GM19193 (cell line): ENCODE measurements around the gene PIN4.
A peak's percentile ranks its signal among the peaks of the same experiment; 100 is the strongest.

Experiments
- POLR2A ChIP-seq: IDR thresholded peaks from 4 replicates; pipeline ENCODE4 v1.6.1; 2011; ENCODE audit not compliant: insufficient read depth, insufficient read length; ENCODE audit errors: extremely low read depth

PIN4 gene

GRCh38 chrX:72169008-72169728 is 12.4 kb upstream of the PIN4 start:
- TF ChIP-seq POLR2A: no peak

- no peak for TF ChIP-seq POLR2A
Observed at GRCh38 chrX:72176981-72177380, 4.6 kb upstream of the PIN4 start.

- no peak for TF ChIP-seq POLR2A
Observed at GRCh38 chrX:72180539-72180938, 1.0 kb upstream of the PIN4 start.

DNA sequence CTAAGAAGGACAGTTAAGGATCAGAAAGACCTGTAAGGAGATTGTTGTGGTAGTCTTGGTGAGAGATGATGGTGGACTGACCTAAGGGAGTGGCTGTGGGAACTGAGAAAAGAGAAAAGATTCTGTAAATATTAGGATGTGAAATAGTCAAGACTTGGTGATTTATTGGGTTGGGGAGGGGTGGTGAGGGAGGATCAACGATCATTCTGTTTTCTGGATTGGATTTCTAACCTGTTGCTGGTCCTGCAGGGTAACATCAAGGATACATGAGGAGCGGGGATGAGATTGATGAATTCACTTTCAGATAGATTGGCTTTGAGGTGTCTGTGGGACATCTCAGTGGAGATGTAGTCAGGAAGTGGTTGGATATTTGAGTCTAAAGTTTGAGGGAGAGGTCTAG is 1.4 kb downstream of the PIN4 start:
- no peak for TF ChIP-seq POLR2A

DNA sequence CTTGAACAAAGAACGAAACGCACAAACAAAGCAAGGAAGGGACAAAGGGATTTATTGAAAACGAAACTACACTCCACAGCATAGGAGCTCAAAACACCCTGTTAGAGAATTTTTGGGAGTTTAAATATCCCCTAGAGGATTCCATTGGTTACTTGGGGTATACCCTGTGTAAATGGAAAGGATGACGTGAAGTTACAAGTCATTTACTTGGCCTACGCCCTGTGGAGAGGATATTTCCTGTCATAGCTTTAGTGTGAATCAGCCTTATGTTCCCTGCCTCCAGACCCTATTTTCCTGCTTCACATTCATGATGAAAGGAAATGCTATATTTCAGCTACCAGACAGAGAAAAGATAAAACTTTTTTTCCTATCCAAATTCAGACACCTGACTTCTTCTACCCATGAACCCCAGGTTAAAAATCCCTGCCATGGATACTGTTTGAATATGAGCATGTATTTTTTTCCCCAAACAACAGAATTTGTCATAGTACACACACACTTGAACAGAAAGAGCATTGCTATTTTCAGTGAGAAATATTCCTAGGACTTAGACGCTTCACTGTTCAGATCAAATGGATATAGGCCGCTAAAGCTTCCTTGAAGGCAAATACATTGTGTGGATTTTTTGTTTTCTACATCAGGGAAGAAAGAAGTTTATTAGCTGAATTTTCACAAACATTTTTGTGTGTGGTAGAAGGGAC is 20.4 kb downstream of the PIN4 start:
- TF ChIP-seq POLR2A: no peak

DNA sequence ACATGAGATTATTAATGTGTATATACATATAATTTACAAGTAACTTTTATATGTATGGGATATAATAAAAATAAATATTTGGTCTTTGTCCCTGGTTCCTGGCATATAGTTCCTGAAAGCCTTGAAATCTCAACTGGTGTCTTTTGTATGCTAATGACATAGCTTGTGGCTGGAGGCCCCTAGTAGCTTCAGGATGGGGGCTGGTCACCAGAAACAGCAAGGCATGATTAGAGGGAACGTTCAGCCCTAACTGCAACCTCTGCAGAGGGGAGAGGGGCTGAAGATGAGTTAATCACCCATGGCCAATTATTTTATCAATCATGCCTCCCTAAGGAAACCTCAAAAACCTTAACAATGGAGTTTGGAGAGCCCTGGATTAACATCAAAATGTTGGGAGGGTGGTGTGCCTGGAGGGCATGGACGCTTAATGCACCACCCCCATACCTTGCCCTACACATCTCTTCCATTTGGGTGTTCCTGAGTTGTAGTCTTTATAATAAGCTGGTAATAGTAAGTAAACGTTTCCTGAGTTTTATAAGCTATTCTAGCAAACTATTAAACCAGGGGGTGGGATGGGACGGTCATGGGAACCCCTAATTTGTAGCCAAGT is 21.3 kb downstream of the PIN4 start:
- no peak for TF ChIP-seq POLR2A

DNA sequence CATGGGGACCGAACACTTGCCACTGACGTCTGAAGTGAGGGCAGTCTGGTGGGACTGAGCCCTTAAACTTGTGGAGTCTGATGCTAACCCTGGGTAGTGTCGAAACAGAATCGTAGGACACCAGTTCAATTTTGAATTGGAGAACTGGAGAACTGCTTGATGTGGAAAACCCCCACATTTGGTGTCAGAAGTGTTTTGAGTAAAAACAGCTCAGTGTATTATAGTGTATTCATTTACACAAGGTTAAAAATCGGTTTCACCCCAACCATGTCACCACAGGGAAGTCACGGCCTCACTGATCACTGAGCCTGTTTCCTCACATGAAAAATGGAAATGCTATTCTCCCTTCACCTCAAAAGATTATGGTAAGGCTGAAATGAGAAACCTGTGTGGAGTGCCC is 21.9 kb downstream of the PIN4 start:
- TF ChIP-seq POLR2A: no peak

DNA sequence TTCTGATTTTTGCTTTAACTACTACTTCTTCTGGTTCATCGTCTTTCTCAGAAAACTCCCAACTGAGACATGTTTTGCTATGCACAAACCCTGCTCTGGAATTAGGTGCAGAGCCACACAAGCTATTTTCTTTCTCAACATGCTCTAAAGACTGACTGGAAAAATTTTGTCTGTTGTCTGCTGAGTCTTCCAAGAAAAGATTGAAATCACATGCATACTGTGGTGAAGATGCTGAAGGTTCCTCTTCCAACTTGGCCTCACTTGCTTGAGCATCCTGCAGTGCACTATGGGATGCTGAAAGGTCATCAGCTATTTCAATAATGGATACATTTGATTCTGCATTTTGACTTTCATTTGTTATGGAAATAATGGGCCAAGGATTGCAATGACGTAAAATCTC is 24.1 kb downstream of the PIN4 start:
- no peak for TF ChIP-seq POLR2A

DNA sequence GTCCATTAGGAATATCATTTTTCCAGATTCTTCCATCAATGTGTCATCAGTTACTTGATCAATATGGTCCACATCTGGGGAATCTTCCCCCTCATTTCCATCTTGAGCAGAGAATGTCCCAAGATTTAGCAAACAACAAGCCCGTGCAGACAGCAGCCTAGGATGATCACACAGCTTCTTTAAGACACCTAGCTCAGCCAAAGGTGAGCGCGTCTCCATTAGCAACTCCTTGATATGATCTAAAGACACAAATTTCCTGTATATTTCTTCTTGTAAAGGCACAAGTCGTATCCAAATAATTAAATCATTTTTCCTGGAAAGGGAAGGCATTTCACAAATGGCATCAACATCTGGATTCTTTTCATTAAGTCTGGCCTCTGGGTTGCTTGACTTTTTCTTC is 25.8 kb downstream of the PIN4 start:
- TF ChIP-seq POLR2A: no peak

DNA sequence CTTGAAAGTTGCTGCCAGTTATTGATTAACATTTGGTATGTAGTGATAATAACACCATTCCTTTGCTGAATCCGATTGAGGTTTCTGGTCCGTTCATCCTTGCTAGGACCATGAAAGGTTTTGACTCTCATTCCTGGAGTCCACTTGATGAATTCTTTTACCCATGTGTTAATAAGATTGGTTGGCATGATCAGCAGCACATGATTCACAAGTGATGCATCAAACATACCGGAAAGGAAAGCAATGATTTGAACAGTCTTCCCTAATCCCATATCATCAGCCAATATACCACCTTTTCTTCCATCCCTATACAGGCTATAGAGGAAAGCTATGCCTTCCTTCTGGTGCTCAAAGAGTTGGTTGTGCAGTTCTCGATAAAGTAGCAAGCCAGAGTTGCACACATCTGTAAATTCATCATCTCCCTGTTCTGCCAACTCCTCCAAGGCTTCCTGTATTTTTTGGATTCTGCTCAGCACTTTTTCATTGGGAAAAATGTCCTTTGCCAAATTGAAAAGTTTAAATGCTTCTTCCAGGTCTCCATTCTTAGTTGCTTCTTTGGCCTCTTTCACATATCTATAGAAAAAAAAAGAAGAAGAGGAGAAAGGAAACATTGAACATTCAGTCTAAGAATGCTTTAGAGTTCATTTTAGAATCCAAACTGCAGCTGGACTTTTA is 26.7 kb downstream of the PIN4 start:
- TF ChIP-seq POLR2A: no peak

- TF ChIP-seq POLR2A: no peak
Observed at GRCh38 chrX:72216973-72217372, 35.4 kb downstream of the PIN4 start.

- no peak for TF ChIP-seq POLR2A
Observed at GRCh38 chrX:72230290-72230689, 48.7 kb downstream of the PIN4 start.

- no peak for TF ChIP-seq POLR2A
Observed at GRCh38 chrX:72236841-72237240, 55.3 kb downstream of the PIN4 start.

- TF ChIP-seq POLR2A: no peak
Observed at GRCh38 chrX:72238183-72238582, 56.6 kb downstream of the PIN4 start.

- peak; percentile 77 for TF ChIP-seq POLR2A
Observed at GRCh38 chrX:72238721-72239475, 57.3 kb downstream of the PIN4 start, which contains the start of gene ERCC6L. Gene ERCC6L (minus strand): TSS chrX:72239027. CDS start chrX:72238911, 116 bp downstream.
